NCI-H345 treated with DMSO at 0.1 percent for 48 hours (cell line): ENCODE measurements around the gene ZNF527.
"Not testable (repeated sequence)": the region's sequence is repeated elsewhere in the genome, so short reads cannot be mapped to it uniquely, and the experiment has no call there.

Source experiments
- DNase-seq: peaks from one replicate; lab custom pipeline; 2025; ENCODE audit not compliant: unreplicated experiment; lab: John Stamatoyannopoulos, UW

The ZNF527 gene

GRCh38 chr19:37370880-37371661, at the start of gene ZNF527:
Gene ZNF527, plus strand, starts transcription at chr19:37371099. Its CDS starts 3,100 bp downstream, at chr19:37374199.
- peak; percentile 100 for DNase-seq

DNA sequence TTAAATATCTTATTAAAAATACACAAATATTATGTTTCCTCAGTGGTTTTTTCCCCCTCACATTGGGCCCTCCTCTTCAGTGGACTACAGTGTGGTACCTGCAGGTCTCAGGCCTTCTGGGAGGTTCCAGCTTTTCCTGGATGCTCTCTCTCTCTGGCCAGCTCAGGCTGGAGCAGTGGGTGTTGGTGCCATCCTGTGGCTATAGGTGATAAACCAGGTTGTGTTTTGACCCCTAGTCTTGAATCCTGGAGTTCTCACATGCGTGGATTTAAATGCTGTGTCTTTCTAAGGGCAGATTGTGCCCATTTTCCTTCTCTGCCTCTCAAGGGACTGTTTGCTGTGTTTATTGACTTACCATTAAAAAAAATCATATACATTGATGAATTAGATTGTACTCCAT, 41.2 kb upstream of the ZNF527 start:
- DNase-seq: no peak

GRCh38 chr19:37332839-37333238, 38.1 kb upstream of the ZNF527 start:
- no peak for DNase-seq

- DNase-seq: no peak
These were observed 37.4 kb upstream of the ZNF527 start for GRCh38 chr19:37333457-37333856.

GRCh38 chr19:37334179-37335071, 36.5 kb upstream of the ZNF527 start:
- DNase-seq: peak; percentile 44

DNA sequence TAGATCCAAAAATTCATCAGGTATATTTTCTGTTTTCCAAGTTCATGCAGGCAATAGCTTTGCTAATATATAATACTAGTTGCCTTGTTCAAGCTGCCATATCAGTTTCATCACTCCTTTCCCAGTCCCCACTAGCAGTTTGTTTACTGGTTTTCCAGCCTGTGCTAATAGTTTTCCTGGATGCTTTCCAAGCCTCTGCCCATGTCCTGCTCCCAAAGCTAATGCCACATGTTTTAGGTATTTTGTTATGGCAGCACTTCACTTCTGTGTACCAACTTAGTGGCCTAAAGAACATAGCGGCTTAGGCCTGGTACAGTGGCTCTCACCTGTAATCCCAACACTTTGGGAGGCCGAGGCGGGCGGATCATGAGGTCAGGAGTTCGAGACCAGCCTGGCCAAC, 28.1 kb upstream of the ZNF527 start:
- no peak for DNase-seq

DNA sequence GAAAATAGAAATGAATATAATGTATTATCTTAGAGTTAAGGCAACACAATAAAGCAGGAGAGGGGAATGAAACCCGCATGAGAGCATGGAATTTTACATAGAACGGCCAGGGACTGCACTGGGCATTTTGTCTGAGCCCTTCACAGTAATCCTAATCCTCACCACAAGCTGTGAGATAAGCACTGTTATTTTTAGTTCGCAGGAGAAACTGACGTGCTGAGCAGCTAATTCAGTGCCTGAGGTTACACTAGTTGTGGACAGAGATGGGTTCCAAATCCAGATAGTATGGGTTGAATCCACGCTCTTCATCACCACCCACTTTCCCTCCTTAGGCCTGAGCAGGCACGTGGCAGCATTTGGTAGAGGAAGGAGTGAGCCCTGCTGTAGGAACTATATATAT, 24.8 kb upstream of the ZNF527 start:
- no peak for DNase-seq

- no peak for DNase-seq
These were observed 22.8 kb upstream of the ZNF527 start for GRCh38 chr19:37348060-37348459.

GRCh38 chr19:37353968-37354367, 16.9 kb upstream of the ZNF527 start:
- DNase-seq: no peak

GRCh38 chr19:37355901-37356300, 15.0 kb upstream of the ZNF527 start:
- no peak for DNase-seq

GRCh38 chr19:37361994-37362393, 8.9 kb upstream of the ZNF527 start:
- no peak for DNase-seq

- no peak for DNase-seq
These were observed 8.2 kb upstream of the ZNF527 start for GRCh38 chr19:37362733-37363132.

DNA sequence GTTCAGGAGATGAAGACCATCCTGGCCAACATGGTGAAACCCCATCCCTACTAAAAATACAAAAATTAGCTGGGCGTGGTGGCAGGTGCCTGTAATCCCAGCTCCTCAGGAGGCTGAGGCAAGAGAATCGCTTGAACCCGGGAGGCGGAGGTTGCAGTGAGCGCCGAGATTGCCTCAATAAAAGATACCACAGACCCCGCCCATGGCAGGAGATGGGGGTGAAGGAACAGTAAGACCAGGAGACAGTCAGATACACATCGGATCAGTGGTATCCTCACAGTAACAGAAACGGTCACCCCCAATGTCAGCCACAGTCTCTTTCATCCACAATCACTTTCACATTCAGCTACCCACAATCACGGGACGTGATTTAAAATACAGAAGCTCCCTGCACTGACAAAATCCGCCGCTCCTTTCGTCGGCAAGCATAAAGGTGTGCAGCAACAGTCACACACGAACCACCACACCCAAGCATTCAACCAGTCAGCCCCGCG, 466 bp upstream of the ZNF527 start:
- DNase-seq: not testable (repeated sequence)

DNA sequence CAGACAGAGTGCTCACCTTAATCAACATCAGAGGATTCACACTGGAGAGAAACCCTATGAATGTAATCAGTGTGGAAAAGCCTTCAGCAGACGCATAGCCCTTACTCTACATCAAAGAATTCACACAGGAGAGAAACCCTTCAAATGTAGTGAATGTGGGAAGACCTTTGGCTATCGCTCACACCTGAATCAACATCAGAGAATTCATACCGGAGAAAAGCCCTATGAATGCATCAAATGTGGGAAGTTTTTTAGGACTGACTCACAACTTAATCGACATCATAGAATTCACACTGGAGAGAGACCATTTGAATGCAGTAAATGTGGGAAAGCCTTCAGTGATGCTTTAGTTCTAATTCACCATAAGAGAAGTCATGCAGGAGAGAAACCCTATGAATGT, 18.3 kb downstream of the ZNF527 start:
- no peak for DNase-seq

DNA sequence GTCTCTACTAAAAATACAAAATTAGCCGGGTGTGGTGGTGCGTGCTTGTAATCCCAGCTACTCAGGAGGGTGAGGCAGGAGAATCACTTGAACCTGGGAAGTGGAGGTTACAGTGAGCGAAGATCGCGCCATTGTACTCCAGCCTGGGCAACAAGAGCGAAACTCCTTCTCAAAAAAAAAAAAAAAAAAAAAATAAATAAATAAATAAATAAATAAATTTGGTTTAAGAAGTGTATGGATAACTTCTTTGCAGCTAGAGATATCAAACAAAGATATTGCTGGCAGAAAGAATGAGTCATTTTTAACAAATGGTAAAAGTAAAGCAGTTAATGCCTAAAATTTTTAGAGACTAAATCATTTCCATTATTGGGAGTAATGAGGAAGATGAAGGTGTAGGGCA, 20.5 kb downstream of the ZNF527 start:
- not testable (repeated sequence) for DNase-seq

DNA sequence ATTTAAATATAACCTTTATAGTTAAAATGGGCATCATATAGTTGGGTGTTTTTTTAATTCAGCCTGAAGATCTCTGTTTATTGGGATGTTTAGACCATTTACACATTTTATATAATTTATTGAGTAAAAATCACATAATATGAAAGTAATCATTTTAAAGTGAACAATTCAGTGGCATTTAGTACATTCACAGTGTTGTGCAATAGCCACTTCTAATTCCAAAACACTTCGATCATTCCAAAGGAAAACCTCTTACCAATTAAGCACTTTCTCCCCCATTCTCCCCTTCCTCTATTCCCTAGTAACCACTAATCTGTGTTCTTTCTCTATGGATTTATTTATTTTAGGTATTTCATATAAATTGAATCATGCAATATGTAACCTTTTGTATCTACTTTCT, 30.2 kb downstream of the ZNF527 start:
- no peak for DNase-seq

- DNase-seq: no peak
These were observed 32.5 kb downstream of the ZNF527 start for GRCh38 chr19:37403403-37403802.

DNA sequence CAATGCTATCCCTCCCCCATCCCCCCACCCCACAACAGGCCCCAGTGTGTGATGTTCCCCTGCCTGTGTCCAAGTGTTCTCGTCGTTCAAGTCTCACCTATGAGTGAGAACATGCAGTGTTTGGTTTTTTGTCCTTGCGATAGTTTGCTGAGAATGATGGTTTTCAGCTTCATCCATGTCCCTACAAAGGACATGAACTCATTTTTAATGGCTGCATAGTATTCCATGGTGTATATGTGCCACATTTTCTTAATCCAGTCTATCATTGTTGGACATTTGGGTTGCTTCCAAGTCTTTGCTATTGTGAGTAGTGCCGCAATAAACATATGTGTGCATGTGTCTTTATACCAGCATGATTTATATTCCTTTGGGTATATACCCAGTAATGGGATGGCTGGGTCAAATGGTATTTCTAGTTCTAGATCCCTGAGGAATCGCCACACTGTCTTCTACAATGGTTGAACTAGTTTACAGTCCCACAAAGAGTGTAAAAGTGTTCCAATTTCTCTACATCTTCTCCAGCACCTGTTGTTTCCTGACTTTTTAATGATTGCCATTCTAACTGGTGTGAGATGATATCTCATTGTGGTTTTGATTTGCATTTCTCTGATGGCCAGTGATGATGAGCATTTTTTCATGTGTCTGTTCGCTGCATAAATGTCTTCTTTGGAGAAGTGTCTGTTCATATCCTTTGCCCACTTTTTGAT, 35.4 kb downstream of the ZNF527 start:
- DNase-seq: not testable (repeated sequence)

DNA sequence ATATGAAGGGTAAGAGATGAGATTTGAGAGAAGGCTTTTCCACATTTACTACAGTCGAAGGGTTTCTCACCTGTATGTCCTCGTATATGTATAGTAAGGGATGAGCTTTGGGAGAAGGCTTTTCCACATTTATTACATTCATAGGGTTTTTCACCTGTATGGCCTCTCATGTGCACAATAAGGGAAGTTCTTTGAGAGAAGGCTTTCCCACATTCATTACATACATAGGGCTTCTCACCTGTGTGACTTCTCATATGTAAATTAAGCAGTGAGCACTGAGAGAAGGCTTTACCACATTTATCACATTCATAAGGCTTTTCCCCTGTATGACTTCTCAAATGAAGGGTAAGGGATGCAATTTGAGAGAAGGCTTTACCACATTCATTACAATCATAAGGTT, 41.8 kb downstream of the ZNF527 start:
- no peak for DNase-seq

- DNase-seq: no peak
These were observed 42.6 kb downstream of the ZNF527 start for GRCh38 chr19:37413313-37414084.
